Thyroid gland (tissue), 4 donors: ENCODE data around the gene NOXA1. TPM values are rescaled to one million over a fixed set of nuclear protein-coding genes. Genes with fewer than 3 reads are reported as not detected.

ENCODE experiments used
- DNase-seq, 2 donors: peaks; one replicate each; pipeline ENCODE4 v3.0.0-alpha.2; 2019
- H3K27ac ChIP-seq, 3 donors: fragments of 200-600 bp; sonication (generic); 1 replicate in 2 of 3; 2 replicates in 1 of 3; pipeline ENCODE4 v1.5.1; 2016 to 2019; ENCODE audit warnings: mild to moderate bottlenecking in 1 of 3, moderate library complexity in 1 of 3
- H3K27me3 ChIP-seq: fragments of 200-600 bp; sonication (generic); one replicate; pipeline ENCODE4 v1.5.1; 2019
- H3K36me3 ChIP-seq, 2 donors: fragments of 200-600 bp; sonication (generic); one replicate each; pipeline ENCODE4 v1.5.1; 2016 to 2019
- H3K4me1 ChIP-seq, 2 donors: fragments of 200-600 bp; sonication (generic); one replicate each; pipeline ENCODE4 v1.5.1; 2017 to 2019
- H3K4me3 ChIP-seq, 3 donors: fragments of 200-600 bp; sonication (generic); replicated peaks in 1 of 3; 1 replicate in 2 of 3; 2 replicates in 1 of 3; pipeline ENCODE4 v1.5.1; 2016; ENCODE audit warnings: mild to moderate bottlenecking in 1 of 3
- H3K9me3 ChIP-seq: fragments of 200-600 bp; sonication (generic); one replicate; pipeline ENCODE4 v1.5.1; 2017
- POLR2A ChIP-seq, 2 donors: fragments of 450-650 bp; IDR thresholded peaks; one replicate each; pipeline ENCODE4 v1.6.1; 2017; ENCODE audit warnings: antibody characterized with exemption in 2 of 2, mild to moderate bottlenecking in 2 of 2, moderate library complexity in 1 of 2
- WGBS, 2 donors: methylation state at CpG; one replicate each; pipeline ENCODE4 v1.1.5; 2017; 5-methylcytosine and 5-hydroxymethylcytosine counted together
- intact Hi-C: fragments of 100-400 bp; cut with DNase I; formaldehyde crosslinking; loops from one replicate; pipeline ENCODE4 v1.15.1; 2023
- total RNA-seq, 4 donors: library from RNA; depleted of rRNA; stranded (reverse); fragments of >200 nt; gene quantifications; one replicate each; pipeline ENCODE4 v1.2.3, GENCODE V29; 2016
- TF ChIP-seq, protein P1 (sequence below), 6 experiments: fragments of 200-600 bp in 3 of 6; fragments of 450-650 bp in 3 of 6; sonication (generic) in 3 of 6; IDR thresholded peaks; one replicate each; pipeline ENCODE4 v1.5.1; 2016 to 2019; ENCODE audit warnings: antibody characterized with exemption in 6 of 6, mild to moderate bottlenecking in 2 of 6, inconsistent platforms in 1 of 6, moderate library complexity in 1 of 6

Gene NOXA1
- total RNA-seq, 4 donors from 2014 or later, result 5.4 to 16.6 (median 10.0) TPM

- no peaks in the 10 kb centered on the region for H3K9me3 ChIP-seq
- peak overlapping the region; percentile 54 to 83 (median 70) for H3K27ac ChIP-seq
- peaks cover 7 to 18% of the 10 kb centered on the region in 2 donors for H3K4me1 ChIP-seq
- intact Hi-C loops, result no loop called here
- TF ChIP-seq, protein P1, sequence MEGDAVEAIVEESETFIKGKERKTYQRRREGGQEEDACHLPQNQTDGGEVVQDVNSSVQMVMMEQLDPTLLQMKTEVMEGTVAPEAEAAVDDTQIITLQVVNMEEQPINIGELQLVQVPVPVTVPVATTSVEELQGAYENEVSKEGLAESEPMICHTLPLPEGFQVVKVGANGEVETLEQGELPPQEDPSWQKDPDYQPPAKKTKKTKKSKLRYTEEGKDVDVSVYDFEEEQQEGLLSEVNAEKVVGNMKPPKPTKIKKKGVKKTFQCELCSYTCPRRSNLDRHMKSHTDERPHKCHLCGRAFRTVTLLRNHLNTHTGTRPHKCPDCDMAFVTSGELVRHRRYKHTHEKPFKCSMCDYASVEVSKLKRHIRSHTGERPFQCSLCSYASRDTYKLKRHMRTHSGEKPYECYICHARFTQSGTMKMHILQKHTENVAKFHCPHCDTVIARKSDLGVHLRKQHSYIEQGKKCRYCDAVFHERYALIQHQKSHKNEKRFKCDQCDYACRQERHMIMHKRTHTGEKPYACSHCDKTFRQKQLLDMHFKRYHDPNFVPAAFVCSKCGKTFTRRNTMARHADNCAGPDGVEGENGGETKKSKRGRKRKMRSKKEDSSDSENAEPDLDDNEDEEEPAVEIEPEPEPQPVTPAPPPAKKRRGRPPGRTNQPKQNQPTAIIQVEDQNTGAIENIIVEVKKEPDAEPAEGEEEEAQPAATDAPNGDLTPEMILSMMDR (IDR thresholded peaks at IDR 0.05), result no peak
- no peak for TF ChIP-seq POLR2A (IDR thresholded peaks at IDR 0.05)
- no peaks in the 10 kb centered on the region for H3K36me3 ChIP-seq
- H3K27me3 ChIP-seq, result no peaks in the 10 kb centered on the region
- WGBS, 2 donors, result 25 to 43% methylated on average over 7 to 32 of the region's 77 CpGs
- peak; percentile 38 to 50 for DNase-seq
- peak overlapping the region; percentile 37 to 97 (median 65) for H3K4me3 ChIP-seq
Measured at GRCh38 chr9:137423514-137424291, 510 bp downstream of the NOXA1 start.

GRCh38 chr9:137426018-137426681, 3.0 kb downstream of the NOXA1 start:
- H3K27ac ChIP-seq, result no peak overlapping the region
- DNase-seq, result no peak
- intact Hi-C loops, result no loop called here

GRCh38 chr9:137427454-137428310, 4.5 kb downstream of the NOXA1 start:
- H3K4me3 ChIP-seq, result no peak overlapping the region
- no peaks in the 10 kb centered on the region for H3K9me3 ChIP-seq
- no peaks in the 10 kb centered on the region for H3K36me3 ChIP-seq
- peaks cover 0 to 8% of the 10 kb centered on the region in 2 donors for H3K4me1 ChIP-seq
- intact Hi-C loops, result no loop called here
- WGBS, 2 donors, result 78 to 90% methylated on average over 16 to 18 of the region's 27 CpGs
- no peak for DNase-seq
- TF ChIP-seq POLR2A (IDR thresholded peaks at IDR 0.05), result no peak
- TF ChIP-seq, protein P1 (IDR thresholded peaks at IDR 0.05), result no peak
- no peaks in the 10 kb centered on the region for H3K27me3 ChIP-seq
- no peak overlapping the region for H3K27ac ChIP-seq

More at GRCh38 chr9:137426018-137426681, 3.0 kb downstream of the NOXA1 start:
- Histone ChIP-seq H3K36me3 (no peaks in the 10 kb centered on the region), H3K4me3 (no peak overlapping the region), H3K27me3 (no peaks in the 10 kb centered on the region), H3K4me1 (peaks cover 7 to 18% of the 10 kb centered on the region in 2 donors), H3K9me3 (no peaks in the 10 kb centered on the region)
- no peak for TF ChIP-seq POLR2A (IDR thresholded peaks at IDR 0.05)
- TF ChIP-seq, protein P1 (IDR thresholded peaks at IDR 0.05), result no peak
- WGBS, 2 donors, result 81 to 89% methylated on average over 17 to 18 of the region's 18 CpGs

DNA sequence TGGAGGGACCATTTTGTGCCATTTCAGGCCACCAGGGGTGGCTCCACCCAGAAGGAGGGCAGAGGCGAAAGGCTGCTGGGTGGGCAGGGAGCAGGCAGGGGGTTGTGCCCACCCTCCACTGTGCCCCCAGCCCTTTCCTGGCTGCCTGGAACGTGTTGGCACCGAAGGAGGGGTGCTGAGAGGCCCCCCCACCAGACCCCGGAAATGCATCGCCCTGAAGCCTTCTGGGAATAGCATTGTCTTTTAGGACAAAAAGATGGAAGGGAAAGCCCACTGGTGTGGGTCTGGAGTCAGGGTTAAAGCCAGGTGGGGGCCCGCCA, 5.1 kb downstream of the NOXA1 start:
- DNase-seq, result no peak
- Histone ChIP-seq H3K4me3 (no peak overlapping the region), H3K9me3 (no peaks in the 10 kb centered on the region), H3K36me3 (no peaks in the 10 kb centered on the region), H3K27ac (no peak overlapping the region), H3K27me3 (no peaks in the 10 kb centered on the region), H3K4me1 (peaks cover 0 to 8% of the 10 kb centered on the region in 2 donors)
- intact Hi-C loops, result no loop called here
- TF ChIP-seq, protein P1 (IDR thresholded peaks at IDR 0.05), result no peak
- no peak for TF ChIP-seq POLR2A (IDR thresholded peaks at IDR 0.05)
- WGBS, 2 donors, result 80 to 93% methylated on average over 3 to 5 of the region's 6 CpGs
